GM23248 (cell line): ENCODE data around the gene SMIM14. TPM values are rescaled to one million over a fixed set of nuclear protein-coding genes. Genes with fewer than 3 reads are reported as not detected.
A peak's percentile ranks its signal among the peaks of the same experiment; 100 is the strongest.

Experiments used
- DNase-seq: peaks from one replicate; pipeline ENCODE4 v3.0.0-alpha.2; 2015
- H2AFZ ChIP-seq: fragments of 200-600 bp; sonication (generic); 2 replicates; pipeline ENCODE4 v1.6.1; 2016; ENCODE audit warnings: antibody characterized with exemption
- H3F3A ChIP-seq: fragments of 200-600 bp; sonication (generic); 2 replicates; pipeline ENCODE4 v1.6.1; 2016; ENCODE audit warnings: mild to moderate bottlenecking, antibody characterized with exemption, mixed run types; ENCODE audit not compliant: insufficient read depth
- H3K27ac ChIP-seq: fragments of 200-600 bp; sonication (generic); 2 replicates; pipeline ENCODE4 v1.5.1; 2016; ENCODE audit warnings: mild to moderate bottlenecking
- H3K27me3 ChIP-seq: fragments of 200-600 bp; sonication (generic); replicated peaks from 2 replicates; pipeline ENCODE4 v1.6.1; 2016; ENCODE audit warnings: mild to moderate bottlenecking; ENCODE audit not compliant: insufficient read depth
- H3K36me3 ChIP-seq: fragments of 200-600 bp; sonication (generic); 2 replicates; pipeline ENCODE4 v1.6.1; 2016; ENCODE audit warnings: low read depth, mild to moderate bottlenecking
- H3K4me1 ChIP-seq: fragments of 200-600 bp; sonication (generic); 2 replicates; pipeline ENCODE4 v1.6.1; 2016; ENCODE audit warnings: mild to moderate bottlenecking; ENCODE audit not compliant: insufficient read depth
- H3K4me2 ChIP-seq: fragments of 200-600 bp; sonication (generic); one replicate; pipeline ENCODE4 v1.6.1; 2016; ENCODE audit warnings: mild to moderate bottlenecking; ENCODE audit not compliant: unreplicated experiment
- H3K4me3 ChIP-seq: fragments of 200-600 bp; sonication (generic); 2 replicates; pipeline ENCODE4 v1.5.1; 2016; ENCODE audit warnings: mild to moderate bottlenecking
- H3K79me2 ChIP-seq: fragments of 200-600 bp; sonication (generic); 2 replicates; pipeline ENCODE4 v1.6.1; 2016; ENCODE audit warnings: mild to moderate bottlenecking; ENCODE audit not compliant: insufficient read depth
- H3K9ac ChIP-seq: fragments of 200-600 bp; sonication (generic); 2 replicates; pipeline ENCODE4 v1.6.1; 2016; ENCODE audit warnings: mild to moderate bottlenecking
- H3K9me2 ChIP-seq: fragments of 200-600 bp; sonication (generic); 2 replicates; pipeline ENCODE4 v1.6.1; 2016; ENCODE audit warnings: mixed run types, mild to moderate bottlenecking, moderate library complexity; ENCODE audit not compliant: insufficient read depth
- H3K9me3 ChIP-seq: fragments of 200-600 bp; sonication (generic); one replicate; pipeline ENCODE4 v1.6.1; 2017; ENCODE audit warnings: low read depth
- H4K20me1 ChIP-seq: fragments of 200-600 bp; sonication (generic); 2 replicates; pipeline ENCODE4 v1.6.0; 2016; ENCODE audit not compliant: insufficient read depth
- EZH2 ChIP-seq: fragments of 200-600 bp; sonication (generic); IDR thresholded peaks from 2 replicates; pipeline ENCODE4 v1.6.1; 2018; ENCODE audit warnings: antibody characterized with exemption, mild to moderate bottlenecking; ENCODE audit not compliant: insufficient read depth, poor library complexity, severe bottlenecking
- EZH2phosphoT487 ChIP-seq: fragments of 200-600 bp; sonication (generic); IDR thresholded peaks from 2 replicates; pipeline ENCODE4 v1.6.1; 2018; ENCODE audit warnings: antibody characterized with exemption, moderate library complexity, mild to moderate bottlenecking, low read depth; ENCODE audit not compliant: insufficient read depth
- WGBS, 2 experiments: methylation state at CpG; one replicate each; pipeline ENCODE4 v1.1.6; 2015 to 2017; ENCODE audit warnings: low lambda C conversion rate in 2 of 2, low coverage in 1 of 2; ENCODE audit errors: missing lambda C conversion rate in 2 of 2; 5-methylcytosine and 5-hydroxymethylcytosine counted together
- in situ Hi-C: fragments of 300-500 bp; cut with MboI; formaldehyde crosslinking; loops from 2 replicates; pipeline ENCODE4 v1.15.0; 2020
- polyA plus RNA-seq: library from polyadenylated mRNA; unstranded; fragments of >200 nt; fragmentation: Nextera tagmentation; extraction: Ambion mirVana; gene quantifications from 2 replicates; pipeline ENCODE4 v1.2.1, GENCODE V29; 2016
- total RNA-seq: library from RNA; depleted of rRNA; stranded (reverse); fragments of >200 nt; shearing (Covaris generic); gene quantifications from 2 replicates; pipeline ENCODE4 v1.2.3, GENCODE V29; 2014

SMIM14 gene
- total and polyA plus RNA-seq, 2 experiments from 2014 or later, result 54.5 to 147 TPM

- no peak overlapping the region for H3K27ac ChIP-seq
Observed at GRCh38 chr4:39569209-39569608, 69.5 kb downstream of the SMIM14 start.

GRCh38 chr4:39568805-39569204 lies 69.9 kb downstream of the SMIM14 start:
- WGBS, 2 experiments, result 96 to 98% methylated on average over 3 of the region's 3 CpGs
- no peak overlapping the region for H3K4me2 ChIP-seq
- H3K9ac ChIP-seq, result no peak overlapping the region
- peaks cover 28% of the 10 kb centered on the region for H3F3A ChIP-seq
- no peaks in the 10 kb centered on the region for H4K20me1 ChIP-seq
- TF ChIP-seq EZH2 (no peak), EZH2phosphoT487 (no peak)
- in situ Hi-C loops, result no loop called here
- no peaks in the 10 kb centered on the region for H3K9me2 ChIP-seq
- H3K79me2 ChIP-seq, result 0 out of 2 replicates have a peak, but pooled peaks cover 7% of the 10 kb centered on the region
- H3K27me3 ChIP-seq, result no peaks in the 10 kb centered on the region
- no peak overlapping the region for H3K27ac ChIP-seq
- H3K4me1 ChIP-seq, result peaks cover 9% of the 10 kb centered on the region
- no peak overlapping the region for H2AFZ ChIP-seq
- H3K4me3 ChIP-seq, result no peak overlapping the region
- H3K36me3 ChIP-seq, result peaks cover 13% of the 10 kb centered on the region
- no peak for DNase-seq
- no peaks in the 10 kb centered on the region for H3K9me3 ChIP-seq

More at GRCh38 chr4:39569209-39569608, 69.5 kb downstream of the SMIM14 start:
- peaks cover 27% of the 10 kb centered on the region for H3F3A ChIP-seq
- no peak overlapping the region for H3K4me3 ChIP-seq
- no peaks in the 10 kb centered on the region for H3K9me2 ChIP-seq
- H3K79me2 ChIP-seq, result peaks cover 7% of the 10 kb centered on the region; the same call in 1 of the 2 replicates
- 94 to 95% methylated on average over 4 of the region's 4 CpGs for WGBS, 2 experiments
- no peaks in the 10 kb centered on the region for H3K9me3 ChIP-seq
- no peaks in the 10 kb centered on the region for H4K20me1 ChIP-seq
- H3K36me3 ChIP-seq, result peaks cover 12% of the 10 kb centered on the region
- no peak overlapping the region for H3K9ac ChIP-seq
- TF ChIP-seq EZH2phosphoT487, result no peak
- no peak for TF ChIP-seq EZH2
- H3K27me3 ChIP-seq, result no peaks in the 10 kb centered on the region
- H3K4me2 ChIP-seq, result no peak overlapping the region
- no peak overlapping the region for H2AFZ ChIP-seq
- no peak for DNase-seq
- in situ Hi-C loops, result no loop called here
- peaks cover 9% of the 10 kb centered on the region for H3K4me1 ChIP-seq

GRCh38 chr4:39565878-39566600 lies 72.6 kb downstream of the SMIM14 start:
- peak; percentile 94 for DNase-seq
- Histone ChIP-seq H3K4me2 (peak overlapping the region; percentile 75), H3K4me1 (peaks cover 9% of the 10 kb centered on the region), H2AFZ (peak overlapping the region; percentile 60), H3K36me3 (peaks cover 13% of the 10 kb centered on the region; the same call in 1 of the 2 replicates), H3F3A (peaks cover 28% of the 10 kb centered on the region), H3K4me3 (no peak overlapping the region), H3K9me2 (no peaks in the 10 kb centered on the region), H3K79me2 (no peaks in the 10 kb centered on the region), H3K27me3 (no peaks in the 10 kb centered on the region), H4K20me1 (no peaks in the 10 kb centered on the region), H3K9me3 (no peaks in the 10 kb centered on the region), H3K27ac (peak overlapping the region; percentile 79), H3K9ac (peak overlapping the region; percentile 29; the same call in 1 of the 2 replicates)
- TF ChIP-seq EZH2, result no peak
- no peak for TF ChIP-seq EZH2phosphoT487
- 29 to 33% methylated on average over 6 of the region's 6 CpGs for WGBS, 2 experiments
- in situ Hi-C loops, result no loop called here

- Histone ChIP-seq H4K20me1 (no peaks in the 10 kb centered on the region), H2AFZ (no peak overlapping the region), H3K9me2 (no peaks in the 10 kb centered on the region), H3K27me3 (no peaks in the 10 kb centered on the region), H3K36me3 (peaks cover 13% of the 10 kb centered on the region; the same call in 1 of the 2 replicates), H3K4me1 (peaks cover 9% of the 10 kb centered on the region), H3K9me3 (no peaks in the 10 kb centered on the region), H3K4me3 (no peak overlapping the region), H3K9ac (no peak overlapping the region), H3F3A (peaks cover 28% of the 10 kb centered on the region), H3K79me2 (no peaks in the 10 kb centered on the region), H3K4me2 (no peak overlapping the region), H3K27ac (no peak overlapping the region)
- no peak for DNase-seq
- TF ChIP-seq EZH2, result no peak
- in situ Hi-C loops, result no loop called here
- WGBS, 2 experiments, result 82 to 83% methylated on average over 6 of the region's 6 CpGs
Observed at GRCh38 chr4:39563346-39563847, 75.3 kb downstream of the SMIM14 start.
